MM.1S (cell line): ENCODE results near the gene ALG8.

ENCODE experiments used
- CTCF ChIP-seq: fragments of 300-600 bp; sonication (generic); IDR thresholded peaks from 2 replicates; pipeline ENCODE4 v1.5.1; 2016; ENCODE audit warnings: antibody characterized with exemption, low read length, mixed read lengths
- EZH2 ChIP-seq: fragments of 300-600 bp; sonication (generic); optimal IDR thresholded peaks from 2 replicates; pipeline ENCODE3; 2017; ENCODE audit warnings: low read depth, mild to moderate bottlenecking, antibody characterized with exemption, low read length, mixed read lengths
- EZH2phosphoT487 ChIP-seq: fragments of 300-600 bp; sonication (generic); IDR thresholded peaks from 2 replicates; pipeline ENCODE4 v1.6.1; 2018; ENCODE audit warnings: antibody characterized with exemption, low read length

GRCh38 chr11:78160557-78160956, 21.1 kb upstream of the ALG8 start:
- no peak for TF ChIP-seq CTCF
- TF ChIP-seq EZH2phosphoT487, result no peak
- no peak for TF ChIP-seq EZH2
